K562 (cell line): ENCODE measurements around the gene PITPNC1. TPM values are rescaled to one million over a fixed set of nuclear protein-coding genes. Genes with fewer than 3 reads are reported as not detected.

Experiments used
- ARNT ChIP-seq, 2 experiments: fragments of 450-650 bp; IDR thresholded peaks; 2 replicates each; pipeline ENCODE4 v1.6.1; 2016; ENCODE audit warnings: mild to moderate bottlenecking in 1 of 2
- CREBBP ChIP-seq: IDR thresholded peaks from one replicate; pipeline ENCODE4 v1.6.1; 2012; ENCODE audit warnings: low read depth, mild to moderate bottlenecking, control low read depth, inconsistent platforms, low read length
- HBP1 ChIP-seq: fragments of 450-650 bp; formaldehyde crosslinking; IDR thresholded peaks from 2 replicates; pipeline ENCODE4 v1.4.0; 2022; ENCODE audit warnings: missing genetic modification characterization
- KDM1A ChIP-seq, 2 experiments: fragments of 450-650 bp; IDR thresholded peaks; 2 replicates each; pipeline ENCODE4 v1.6.1; 2016; ENCODE audit warnings: mild to moderate bottlenecking in 2 of 2
- MBD1 ChIP-seq: fragments of 250-450 bp; sonication (Bioruptor Pico); IDR thresholded peaks from 2 replicates; pipeline ENCODE4 v1.8.0; 2022; ENCODE audit warnings: inconsistent platforms
- SMARCE1 ChIP-seq: fragments of 450-650 bp; IDR thresholded peaks from 2 replicates; pipeline ENCODE4 v1.7.1; 2016; ENCODE audit warnings: mild to moderate bottlenecking
- TBL1XR1 ChIP-seq, 2 experiments: IDR thresholded peaks; 2 replicates each; pipeline ENCODE4 v1.6.1; 2012; ENCODE audit warnings: improper control_type of control experiment in 2 of 2, low read length in 2 of 2, mild to moderate bottlenecking in 1 of 2
- TBP ChIP-seq: optimal IDR thresholded peaks from 2 replicates; pipeline ENCODE3; 2011; ENCODE audit warnings: low read depth, low read length, improper control_type of control experiment
- ZFPM2 ChIP-seq: fragments of 250-450 bp; sonication (Bioruptor Pico); IDR thresholded peaks from 2 replicates; pipeline ENCODE4 v1.5.1; 2022; ENCODE audit warnings: mild to moderate bottlenecking
- ZNF12 ChIP-seq: sonication (generic); formaldehyde crosslinking; IDR thresholded peaks from 2 replicates; pipeline ENCODE4 v1.4.0; 2020; ENCODE audit warnings: mild to moderate bottlenecking, missing genetic modification reagents
- ZNF354B ChIP-seq: fragments of 250-450 bp; sonication (Bioruptor Pico); IDR thresholded peaks from 2 replicates; pipeline ENCODE4 v1.4.0; 2020
- ZNF436 ChIP-seq: fragments of 250-450, 450-650 bp; sonication (Bioruptor Pico); formaldehyde crosslinking; IDR thresholded peaks from 2 replicates; pipeline ENCODE4 v1.7.0; 2020; ENCODE audit warnings: mild to moderate bottlenecking
- ZNF644 ChIP-seq: fragments of 200-800 bp; sonication (Bioruptor generic); IDR thresholded peaks from 2 replicates; pipeline ENCODE4 v1.6.1; 2016; ENCODE audit warnings: low read depth, missing genetic modification characterization, missing compliant biosample characterization
- ZNF699 ChIP-seq: fragments of 250-450 bp; sonication (Bioruptor Pico); IDR thresholded peaks from 2 replicates; pipeline ENCODE4 v1.8.0; 2021; ENCODE audit warnings: mild to moderate bottlenecking, moderate library complexity; ENCODE audit not compliant: insufficient replicate concordance
- ZSCAN32 ChIP-seq: fragments of 450-650 bp; formaldehyde crosslinking; IDR thresholded peaks from 2 replicates; pipeline ENCODE4 v1.4.0; 2020; ENCODE audit warnings: mild to moderate bottlenecking, moderate library complexity
- polyA plus RNA-seq, 8 experiments: library from polyadenylated mRNA; depleted of rRNA in 4 of 8; stranded (reverse) in 5 of 8; unstranded in 3 of 8; fragments of >200 nt; fragmentation: Nextera tagmentation in 2 of 8; fragmentation: Illumina TruSeq in 1 of 8; extraction: Ambion mirVana in 2 of 8; extraction: Trizol in 1 of 8; gene quantifications; 2 replicates each; pipeline versions ENCODE4 v1.2.1 to v1.2.3, GENCODE V29; 2011 to 2014; ENCODE audit warnings: inconsistent platforms in 1 of 8, missing spikeins in 1 of 8
- total RNA-seq, 7 experiments: library from RNA; depleted of rRNA in 6 of 7; stranded (reverse); fragments of >200 nt in 6 of 7; fragmentation: Illumina TruSeq in 2 of 7; extraction: Trizol in 2 of 7; gene quantifications; 2 replicates each; pipeline versions ENCODE4 v1.2.1 to v1.2.3, GENCODE V29; 2011 to 2021; ENCODE audit warnings: low replicate concordance in 1 of 7

The PITPNC1 gene
- total and polyA plus RNA-seq, 9 of the 15 experiments (the other 6 are each of a cell fraction or from before 2014, with no cell fraction given): 0.11 to 1.1 (median 0.65) TPM

GRCh38 chr17:67366193-67367157 lies 10.6 kb upstream of the PITPNC1 start, which contains the start of gene PSMD12 (continued):
- TF ChIP-seq MBD1 (CRISPR knock-in tag): no peak
- TF ChIP-seq ZNF354B (CRISPR knock-in tag): no peak
- no peak for TF ChIP-seq ZNF699 (CRISPR knock-in tag)
- TF ChIP-seq SMARCE1: peak; percentile 17; the same call in 1 of the 2 replicates
- no peak; the same call in 1 of the 2 replicates for TF ChIP-seq ZNF644 (tag)
- TF ChIP-seq ZSCAN32 (CRISPR knock-in tag): no peak
- no peak; a peak in 1 of 4 replicates for TF ChIP-seq ARNT (IDR thresholded peaks at IDR 0.05)
- no peak for TF ChIP-seq CREBBP
- TF ChIP-seq ZNF436 (CRISPR knock-in tag): no peak
- TF ChIP-seq HBP1 (CRISPR knock-in tag): peak; percentile 14; the same call in 1 of the 2 replicates
- TF ChIP-seq ZNF12 (CRISPR knock-in tag): no peak
- no peak for TF ChIP-seq ZFPM2 (CRISPR knock-in tag)
- TF ChIP-seq TBL1XR1 (IDR thresholded peaks at IDR 0.05; ENCODE audit: low read length in 2 of 2): no peak
- TF ChIP-seq KDM1A (IDR thresholded peaks at IDR 0.05): no peak
- peak; percentile 86 for TF ChIP-seq TBP
